Erythroblast (primary cell): ENCODE results near the gene SERF1B.
"Not testable (repeated sequence)": the region's sequence is repeated elsewhere in the genome, so short reads cannot be mapped to it uniquely, and the experiment has no call there.

Experiments used
- GATA1 ChIP-seq: IDR thresholded peaks from 2 replicates; pipeline ENCODE4 v1.6.1; 2011; ENCODE audit warnings: low read depth, mild to moderate bottlenecking, control low read depth, low read length, moderate library complexity
- POLR2A ChIP-seq: IDR thresholded peaks from 2 replicates; pipeline ENCODE4 v1.6.1; 2011; ENCODE audit warnings: mild to moderate bottlenecking, low read length

- not testable (repeated sequence) for TF ChIP-seq POLR2A, GATA1
Observed at GRCh38 chr5:70020660-70021059, 4.4 kb upstream of the SERF1B start.
